Heart left ventricle (tissue), 16 donors: ENCODE measurements around the gene KCNJ9. TPM values are rescaled to one million over a fixed set of nuclear protein-coding genes. Genes with fewer than 3 reads are reported as not detected.
A peak's percentile ranks its signal among the peaks of the same experiment; 100 is the strongest.

Experiments
- ATAC-seq, 4 donors: fragments of 200-7000 bp; cut with Tn5 transposase; one replicate each; pipeline ENCODE4 v1.9.1; 2020 to 2022; ENCODE audit warnings: moderate library complexity in 4 of 4, mild to moderate bottlenecking in 3 of 4, moderate number of reproducible peaks in 1 of 4
- DNase-seq, 5 donors: peaks; one replicate each; pipeline ENCODE4 v3.0.0-alpha.2; 2020
- H3K27ac ChIP-seq, 12 donors: fragments of 200-600 bp; sonication (generic) in 4 of 12; one replicate each; pipeline versions ENCODE4 v1.5.0 to v1.8.0; 2016 to 2022; ENCODE audit warnings: mild to moderate bottlenecking in 2 of 12
- H3K27me3 ChIP-seq, 9 donors: fragments of 200-600 bp; sonication (generic) in 2 of 9; one replicate each; pipeline versions ENCODE4 v1.5.1 to v1.8.0; 2016 to 2022; ENCODE audit warnings: mild to moderate bottlenecking in 3 of 9
- H3K36me3 ChIP-seq, 9 donors: fragments of 200-600 bp; sonication (generic) in 2 of 9; one replicate each; pipeline versions ENCODE4 v1.5.0 to v1.8.0; 2018 to 2022; ENCODE audit warnings: mild to moderate bottlenecking in 2 of 9
- H3K4me1 ChIP-seq, 12 donors: fragments of 200-600 bp; sonication (generic) in 4 of 12; one replicate each; pipeline versions ENCODE4 v1.5.0 to v1.8.0; 2016 to 2022; ENCODE audit warnings: mild to moderate bottlenecking in 3 of 12
- H3K4me3 ChIP-seq, 12 donors: fragments of 200-600 bp; sonication (generic) in 4 of 12; one replicate each; pipeline versions ENCODE4 v1.5.0 to v1.8.0; 2017 to 2022; ENCODE audit warnings: mild to moderate bottlenecking in 9 of 12, moderate library complexity in 4 of 12
- H3K9me3 ChIP-seq, 12 donors: fragments of 200-600 bp; sonication (generic) in 4 of 12; one replicate each; pipeline versions ENCODE4 v1.5.0 to v1.8.0; 2016 to 2022; ENCODE audit warnings: mild to moderate bottlenecking in 1 of 12
- CTCF ChIP-seq, 12 donors: fragments of 200-600 bp; sonication (generic) in 4 of 12; IDR thresholded peaks; one replicate each; pipeline versions ENCODE4 v1.5.0 to v1.8.0; 2018 to 2022; ENCODE audit warnings: antibody characterized with exemption in 12 of 12, mild to moderate bottlenecking in 5 of 12
- POLR2A ChIP-seq, 2 donors: fragments of 450-650 bp; IDR thresholded peaks; one replicate each; pipeline ENCODE4 v1.6.1; 2017; ENCODE audit warnings: antibody characterized with exemption in 2 of 2, mild to moderate bottlenecking in 2 of 2, moderate library complexity in 2 of 2
- WGBS, 4 donors: extraction: QIAGEN DNeasy Blood & Tissue Kit in 2 of 4; methylation state at CpG; one replicate each; pipeline versions ENCODE4 v1.1.5 to v1.1.7; 2013 to 2018; 5-methylcytosine and 5-hydroxymethylcytosine counted together
- intact Hi-C, 10 donors: fragments of 100-400 bp; cut with DNase I; formaldehyde crosslinking; loops; one replicate each; pipeline versions ENCODE4 v1.11.1 to v1.14.2; 2022
- polyA plus RNA-seq, 2 donors: library from polyadenylated mRNA; stranded (reverse); fragments of 200-250 nt; gene quantifications; one replicate each; pipeline ENCODE4 v1.2.3, GENCODE V29; 2013
- total RNA-seq, 9 donors: library from RNA; depleted of rRNA in 2 of 9; stranded (reverse); fragments of >200 nt in 2 of 9; fragmentation: NEBNext Ultra II Directional in 3 of 9; extraction: Animal tissue kit (Norgen Biotek cat#: 25700) in 3 of 9; gene quantifications; one replicate each; pipeline versions ENCODE4 v1.1.0 to v1.2.4, GENCODE V29; 2016 to 2023
- donor health status: ischemic (EF 13 %, LVEDD 7.1; RV severe dilation, severe dysfunction).
- donor health status: healthy with polysubstance abuse.
- donor health status: DM: no; HTN: yes; CAD: no.
- donor health status: DM: no; HTN: no; CAD: no.
- donor health status: ischemic (EF 25% LVEDD 6.9; RV normal size, moderate dysfunction).
- donor health status: ischemic (EF 25% LVEDD 5.7; RV mildly dilated, moderate dysfunction).
- donor health status: healthy.
- donor health status: DM: yes; HTN: yes; CAD: no.
- donor health status: ischemic (EF 35%, LVEDD 5.7; RV mildly dilated, moderate dysfunction).
- donor health status: nonischemic (EF 11% LVEDD 7.7; RV severe dilation, severe dysfunction).
- donor health status: DM: yes; HTN: yes; CAD: no.
- donor health status: PGD.
- donor health status: ischemic (EF 29% LVEDD 5.4; RV normal size, mild dysfunction).
- donor health status: nonischemic (EF 23%, LVEDD 6.1; RV moderate dilation, normal function).

KCNJ9 gene
- total and polyA plus RNA-seq, 11 donors, result 0.06 to 0.29 (median 0.08) TPM; not detected in 8

- ATAC-seq (no peak), DNase-seq (no peak)
- Histone ChIP-seq H3K4me3 (no peak overlapping the region), H3K36me3 (peaks cover 0 to 11% (median 0%) of the 10 kb centered on the region in 9 donors), H3K9me3 (no peaks in the 10 kb centered on the region), H3K27me3 (peaks cover 0 to 50% (median 30%) of the 10 kb centered on the region in 9 donors), H3K4me1 (peaks cover 0 to 18% (median 4%) of the 10 kb centered on the region in 12 donors), H3K27ac (no peak overlapping the region)
- TF ChIP-seq CTCF (IDR thresholded peaks at IDR 0.05) (no peak), POLR2A (IDR thresholded peaks at IDR 0.05) (no peak)
- intact Hi-C loops, result loop anchor here in 7 of 10 donors (2.0 to 10.0 kb wide), 4 partner anchors 38 to 292 kb away; no protein-coding TSS in a partner anchor
- WGBS, 4 donors, result 69 to 82% (median 76%) methylated on average over 30 of the region's 30 CpGs
These were observed 3.5 kb downstream of the KCNJ9 start for GRCh38 chr1:160084771-160085321.

- Histone ChIP-seq H3K36me3 (peaks cover 0 to 15% (median 3%) of the 10 kb centered on the region in 9 donors), H3K4me1 (peaks cover 0 to 18% (median 4%) of the 10 kb centered on the region in 12 donors), H3K4me3 (peak overlapping the region in 1 of 12 donors; percentile 4), H3K9me3 (no peaks in the 10 kb centered on the region), H3K27me3 (peaks cover 0 to 40% (median 26%) of the 10 kb centered on the region in 9 donors), H3K27ac (peak overlapping the region in 6 of 12 donors; percentile 36 to 77 (median 64))
- DNase-seq, result peak; percentile 76 to 88 (median 83)
- peak; percentile 40 to 86 (median 64) for ATAC-seq
- TF ChIP-seq POLR2A (IDR thresholded peaks at IDR 0.05), result no peak
- TF ChIP-seq CTCF (IDR thresholded peaks at IDR 0.05), result peak; percentile 75 to 91 (median 86)
- intact Hi-C loops, result loop anchor here in 7 of 10 donors (2.0 to 10.0 kb wide), 4 partner anchors 39 to 291 kb away; no protein-coding TSS in a partner anchor
- 47 to 50% (median 47%) methylated on average over 19 of the region's 19 CpGs for WGBS, 4 donors
These were observed 4.5 kb downstream of the KCNJ9 start for GRCh38 chr1:160085686-160086455.

GRCh38 chr1:160086456-160086892 lies 5.1 kb downstream of the KCNJ9 start:
- ATAC-seq (peak in 2 of 4 donors; percentile 29 to 52), DNase-seq (no peak)
- Histone ChIP-seq H3K4me1 (peaks cover 0 to 18% (median 4%) of the 10 kb centered on the region in 12 donors), H3K27ac (peak overlapping the region in 6 of 12 donors; percentile 36 to 77 (median 64)), H3K36me3 (peaks cover 0 to 21% (median 5%) of the 10 kb centered on the region in 9 donors), H3K4me3 (no peak overlapping the region), H3K27me3 (peaks cover 0 to 33% (median 19%) of the 10 kb centered on the region in 9 donors), H3K9me3 (no peaks in the 10 kb centered on the region)
- no peak for TF ChIP-seq POLR2A (IDR thresholded peaks at IDR 0.05)
- no peak for TF ChIP-seq CTCF (IDR thresholded peaks at IDR 0.05)
- intact Hi-C loops, result loop anchor here in 6 of 10 donors (5.0 to 10.0 kb wide), 3 partner anchors 39 to 291 kb away; no protein-coding TSS in a partner anchor
- WGBS, 4 donors, result 76 to 83% (median 78%) methylated on average over 5 of the region's 5 CpGs
